NCI-H2081 treated with DMSO at 0.1 percent for 48 hours (cell line): ENCODE data around the gene GNAO1.

Experiments
- DNase-seq: peaks from one replicate; lab custom pipeline; 2025; lab: John Stamatoyannopoulos, UW

Gene GNAO1

DNA sequence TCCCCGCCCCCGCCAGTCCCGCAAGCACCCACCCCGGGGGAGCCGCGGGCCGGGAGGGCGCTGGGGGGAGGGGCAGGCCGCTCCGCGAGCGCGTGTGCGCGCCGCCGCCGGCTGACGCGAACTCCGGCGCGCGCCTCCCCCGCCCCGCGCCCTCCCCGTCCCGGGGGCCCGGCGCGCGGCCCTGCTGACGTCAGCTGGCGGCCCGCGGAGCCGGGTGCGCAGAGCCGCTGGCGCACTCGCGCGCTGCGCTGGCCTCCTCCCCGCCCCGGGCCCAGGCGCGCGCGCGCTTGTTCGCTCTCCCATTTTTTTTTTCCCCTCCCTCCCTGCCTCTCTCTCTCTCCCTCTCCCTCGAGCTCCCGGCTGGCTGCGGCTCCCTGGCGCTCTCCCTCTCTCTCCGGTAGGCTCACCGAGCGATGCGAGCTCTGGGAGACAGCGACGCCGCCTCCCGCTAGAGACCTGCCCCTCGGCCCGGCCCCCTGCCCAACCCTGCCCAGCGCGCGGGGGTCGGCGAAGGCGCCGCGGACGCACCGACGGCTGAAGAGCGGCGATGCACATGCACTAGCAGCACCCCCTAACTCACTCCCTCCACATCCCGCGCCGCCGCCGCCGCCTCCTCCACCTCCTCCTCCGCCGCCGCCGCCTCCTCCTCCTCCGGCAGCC is at the start of gene GNAO1:
GNAO1 (plus strand) TSS at position 334 of the 660 bp plus-strand sequence. CDS start 747 bp downstream, outside the sequence.
- DNase-seq, result no peak

DNA sequence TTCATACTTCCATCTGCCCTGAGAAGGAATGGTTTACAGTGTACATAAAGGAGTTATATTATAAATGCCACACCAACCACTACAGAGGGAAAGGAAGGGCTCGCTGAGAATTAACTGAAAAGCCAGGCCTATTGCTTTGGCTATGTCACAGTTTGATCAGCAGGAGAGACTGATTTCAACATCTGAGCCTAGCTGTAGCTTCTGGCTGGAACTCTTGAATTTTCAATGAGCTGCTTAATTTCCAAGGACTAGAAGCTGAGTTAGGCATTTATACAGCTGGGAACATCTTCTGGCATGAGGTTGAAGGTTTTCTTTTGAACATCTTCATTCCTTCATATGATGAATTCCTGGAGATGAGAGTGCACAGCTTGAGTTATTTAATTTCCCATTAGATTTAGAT is 47.6 kb upstream of the GNAO1 start:
- DNase-seq, result no peak

DNA sequence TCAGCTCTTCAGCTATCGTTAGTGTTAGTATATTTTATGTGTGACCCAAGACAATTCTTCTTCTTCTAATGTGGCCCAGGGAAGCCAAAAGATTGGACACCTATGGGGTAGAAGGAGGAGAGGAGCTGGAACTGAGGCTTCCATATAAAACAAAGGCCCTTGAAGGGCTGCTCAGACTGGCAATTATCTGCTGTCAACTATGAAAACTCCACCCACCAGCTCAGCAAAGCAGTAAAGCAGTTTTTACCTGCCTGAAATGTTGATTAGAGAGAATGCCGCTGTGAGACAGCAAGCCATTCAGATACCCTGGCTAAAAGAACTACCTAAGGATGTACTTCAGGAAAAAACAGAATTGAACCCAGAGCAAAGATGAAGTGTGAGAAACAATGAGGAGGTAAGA is 45.9 kb upstream of the GNAO1 start:
- no peak for DNase-seq

DNA sequence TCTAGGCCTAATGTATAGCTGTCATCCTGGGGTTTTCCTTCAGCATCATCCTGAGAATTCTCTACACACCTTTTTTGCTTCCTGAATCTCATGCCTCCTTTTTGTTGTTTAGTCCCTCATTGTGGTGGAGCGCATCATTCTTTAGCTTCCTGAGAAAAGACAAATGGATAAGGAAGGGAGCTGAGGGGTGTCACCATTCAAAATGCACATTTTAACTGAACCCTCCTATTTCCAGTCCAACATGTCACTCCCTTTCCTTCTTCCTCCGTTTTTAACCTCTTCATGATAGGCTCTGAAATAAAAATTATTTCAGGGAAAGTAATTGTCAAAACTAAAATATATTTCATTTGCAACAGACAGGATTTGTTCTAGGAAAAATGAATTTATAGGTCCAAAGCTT is 39.7 kb upstream of the GNAO1 start:
- DNase-seq, result no peak

GRCh38 chr16:56161658-56162057 is 29.6 kb upstream of the GNAO1 start:
- DNase-seq, result no peak

- DNase-seq, result no peak
These were observed 28.2 kb upstream of the GNAO1 start for GRCh38 chr16:56163089-56163488.

DNA sequence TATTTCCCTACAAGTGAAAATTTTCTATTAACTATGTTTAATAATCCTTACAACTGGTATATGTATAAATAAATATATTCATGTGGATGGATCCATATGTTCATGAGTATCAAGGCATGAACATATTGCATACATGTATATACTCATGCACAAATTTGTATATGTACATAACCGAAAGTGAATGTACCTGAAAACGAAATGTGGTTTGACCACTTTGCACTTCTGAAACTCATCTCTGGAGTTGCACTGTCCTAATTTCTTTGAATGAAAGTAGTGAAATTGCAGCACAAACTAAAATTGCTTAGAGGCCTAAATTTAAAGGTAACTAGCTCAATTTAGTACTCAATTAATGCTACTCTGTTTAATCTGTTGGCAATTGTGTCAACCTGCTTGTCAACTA is 27.4 kb upstream of the GNAO1 start:
- no peak for DNase-seq

DNA sequence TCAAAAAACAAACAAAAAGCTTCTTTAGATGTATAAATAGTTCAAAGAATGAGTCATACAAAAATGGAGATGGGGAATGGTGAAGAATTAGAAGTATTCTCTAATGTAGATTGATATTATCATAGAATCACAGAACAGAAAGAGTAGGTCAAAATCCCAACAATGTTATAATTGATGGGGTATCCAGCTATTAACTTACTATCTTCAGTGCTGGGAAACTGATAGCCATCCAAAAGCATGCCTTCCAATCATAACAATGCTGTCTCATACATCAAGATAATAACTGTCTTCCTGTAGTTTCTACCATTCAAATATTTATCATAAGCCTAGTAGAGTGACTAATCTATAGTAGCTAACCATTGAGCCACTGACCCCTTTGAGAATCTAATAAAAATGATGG is 26.7 kb upstream of the GNAO1 start:
- no peak for DNase-seq

GRCh38 chr16:56174411-56174810 is 16.9 kb upstream of the GNAO1 start:
- DNase-seq, result no peak

DNA sequence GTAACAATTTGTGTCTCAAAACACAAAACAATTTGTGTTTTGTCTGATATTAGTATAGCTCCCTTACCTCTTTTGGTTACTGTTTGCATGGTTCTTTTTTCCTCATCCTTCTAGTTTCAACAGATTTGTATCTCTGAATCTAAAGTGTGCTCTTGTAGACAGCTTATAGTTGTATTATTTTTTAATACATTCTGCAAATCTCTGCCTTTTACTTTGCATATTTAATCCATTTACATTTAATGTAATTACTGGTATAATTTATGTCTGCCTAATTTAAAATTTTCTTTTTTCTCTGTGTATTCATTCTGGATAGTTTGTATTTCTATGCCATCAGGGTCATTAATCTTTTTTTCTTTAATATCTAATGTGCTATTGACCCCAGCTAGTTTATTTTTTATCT is 9.9 kb upstream of the GNAO1 start:
- no peak for DNase-seq

GRCh38 chr16:56183266-56183665 is 8.0 kb upstream of the GNAO1 start:
- no peak for DNase-seq

- no peak for DNase-seq
These were observed 1.1 kb upstream of the GNAO1 start for GRCh38 chr16:56190048-56190676.

GRCh38 chr16:56190677-56191155 is 573 bp upstream of the GNAO1 start:
- no peak for DNase-seq

DNA sequence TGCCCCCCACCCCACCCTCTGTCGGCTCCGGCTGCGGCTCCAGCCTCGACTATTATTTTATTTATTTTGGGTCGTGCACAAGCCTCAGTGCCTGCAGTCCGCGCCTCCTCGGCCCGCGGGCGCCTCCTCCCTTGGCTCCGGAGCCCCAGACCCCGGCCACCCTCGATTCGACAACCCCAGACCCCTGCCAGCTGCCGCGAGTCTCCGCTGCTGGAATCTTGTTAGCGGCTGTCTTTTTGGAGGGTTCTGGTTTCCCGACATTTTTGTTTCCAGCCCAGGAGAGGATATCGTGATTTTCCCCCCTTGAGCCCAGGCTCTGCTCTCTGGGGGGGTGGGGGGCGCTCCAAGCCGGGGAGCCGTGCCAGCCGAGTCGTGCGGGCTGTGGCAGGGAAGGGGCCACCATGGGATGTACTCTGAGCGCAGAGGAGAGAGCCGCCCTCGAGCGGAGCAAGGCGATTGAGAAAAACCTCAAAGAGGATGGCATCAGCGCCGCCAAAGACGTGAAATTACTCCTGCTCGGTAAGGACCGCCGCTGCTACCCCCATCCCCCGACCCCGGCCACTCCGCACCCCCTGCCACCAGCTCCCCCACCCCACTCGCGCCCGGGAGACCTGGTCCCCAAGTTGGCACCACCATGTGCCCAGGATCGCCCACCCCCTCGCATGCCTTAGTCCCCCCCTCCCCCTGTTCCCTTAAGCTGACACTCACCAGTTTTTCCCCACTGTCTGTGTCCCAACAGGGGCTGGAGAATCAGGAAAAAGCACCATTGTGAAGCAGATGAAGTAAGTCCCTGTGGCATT is 746 bp downstream of the GNAO1 start:
- no peak for DNase-seq

- no peak for DNase-seq
These were observed 1.3 kb downstream of the GNAO1 start for GRCh38 chr16:56192635-56192945.

GRCh38 chr16:56192986-56193945 is 2.0 kb downstream of the GNAO1 start:
- no peak for DNase-seq

- no peak for DNase-seq
These were observed 2.9 kb downstream of the GNAO1 start for GRCh38 chr16:56193951-56194726.

DNA sequence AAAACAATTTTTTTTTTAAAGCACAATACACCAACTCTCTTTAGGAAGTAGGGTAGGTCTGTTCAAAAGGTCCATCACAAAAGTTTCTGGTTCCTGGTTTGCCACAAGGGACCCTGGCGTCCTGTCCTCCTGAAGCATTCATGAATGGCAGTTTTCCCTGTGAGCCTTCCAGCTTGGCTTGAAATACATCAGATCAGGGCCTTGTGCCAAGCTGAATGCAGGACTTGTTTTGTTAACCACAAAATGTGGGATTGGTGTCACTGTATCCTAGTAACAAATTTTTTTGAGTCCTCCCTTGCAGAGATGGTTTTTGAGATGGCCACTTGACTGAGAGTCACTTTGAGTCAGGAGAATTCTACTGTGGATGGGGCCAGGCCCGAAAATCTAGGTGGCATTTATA is 3.9 kb downstream of the GNAO1 start:
- DNase-seq, result no peak

DNA sequence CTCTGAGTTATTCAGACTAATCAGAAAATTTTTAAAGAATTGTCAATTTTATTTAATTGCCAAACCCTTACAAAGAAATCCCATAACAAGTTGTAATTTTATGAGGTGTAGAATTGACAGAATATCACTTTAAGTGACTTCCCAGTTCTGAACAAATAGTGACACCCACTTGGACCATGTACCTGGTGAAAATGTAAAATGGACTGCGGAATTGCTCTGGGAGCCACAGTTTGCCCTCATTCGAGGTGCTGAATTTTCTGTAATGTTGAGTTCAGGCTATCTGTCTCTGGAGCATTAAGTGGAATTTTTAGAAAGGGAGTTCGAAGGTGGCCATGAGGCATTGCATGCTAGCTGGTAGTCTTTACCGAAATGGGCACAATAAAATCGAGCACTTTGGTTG is 5.1 kb downstream of the GNAO1 start:
- DNase-seq, result no peak

- no peak for DNase-seq
These were observed 6.1 kb downstream of the GNAO1 start for GRCh38 chr16:56197192-56197992.
